Measurements from ENCODE around the gene PCDHGC4.

PCDHGC4 gene

DNA sequence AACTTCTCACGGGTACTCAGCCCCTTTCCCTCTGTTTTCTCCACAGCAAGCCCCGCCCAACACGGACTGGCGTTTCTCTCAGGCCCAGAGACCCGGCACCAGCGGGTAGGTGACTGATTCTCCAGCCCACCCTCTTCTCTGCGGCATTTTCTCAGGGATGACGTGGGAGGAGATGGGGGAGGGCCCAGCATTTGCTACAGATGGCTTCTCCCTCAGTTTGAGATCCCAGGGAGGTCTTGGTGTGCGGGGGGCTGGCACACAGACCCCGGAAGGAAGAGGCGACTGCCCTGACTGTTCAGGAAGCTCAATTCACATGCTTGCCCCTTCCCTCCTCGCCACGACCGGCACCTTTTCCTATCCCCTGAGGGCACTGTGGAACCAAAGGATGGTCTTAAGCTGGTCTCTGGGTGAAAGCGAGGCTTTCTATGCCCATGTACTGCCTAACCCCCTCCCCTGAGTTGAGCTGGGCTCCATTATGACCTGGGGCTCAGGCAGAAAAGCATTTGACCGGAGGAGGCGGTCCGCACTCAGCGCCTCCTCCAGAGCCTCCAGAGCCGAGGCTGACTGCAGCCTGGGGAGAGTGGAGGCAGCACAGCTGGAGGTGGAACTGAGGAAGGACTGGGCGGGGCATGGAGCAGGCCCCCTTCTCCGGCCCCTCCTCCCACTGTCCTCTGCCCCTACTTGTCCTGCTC lies 10.1 kb downstream of the PCDHGC4 start:
- no peaks in the 10 kb centered on the region for H4K20me1 ChIP-seq (ENCODE audit: insufficient read depth, low read length)
- H3K27me3 ChIP-seq (ENCODE audit: insufficient read depth, low read length) = no peaks in the 10 kb centered on the region
- no peak overlapping the region for H2AFZ ChIP-seq (ENCODE audit: low read length)
- no peak overlapping the region for H3K27ac ChIP-seq (ENCODE audit: low read depth, low read length, poor library complexity, severe bottlenecking)
- no peak overlapping the region for H3K4me2 ChIP-seq (ENCODE audit: low read length)
- no peaks in the 10 kb centered on the region for H3F3A ChIP-seq (ENCODE audit: insufficient read depth, low read length)
- no peaks in the 10 kb centered on the region for H3K4me1 ChIP-seq (ENCODE audit: insufficient read depth, low read length, severe bottlenecking)
- H3K9ac ChIP-seq (ENCODE audit: low read length) = no peak overlapping the region
- H3K9me3 ChIP-seq (ENCODE audit: low read length) = no peaks in the 10 kb centered on the region
- TF ChIP-seq CTCF (IDR thresholded peaks at IDR 0.05; ENCODE audit: low read length) = no peak
- no peak for TF ChIP-seq EZH2 (IDR thresholded peaks at IDR 0.05; ENCODE audit: borderline replicate concordance, low read length)
- no peaks in the 10 kb centered on the region for H3K79me2 ChIP-seq (ENCODE audit: insufficient read depth, low read length)
- H3K36me3 ChIP-seq (ENCODE audit: insufficient read depth, low read length) = no peaks in the 10 kb centered on the region
- H3K4me3 ChIP-seq (ENCODE audit: low read depth, low read length, poor library complexity, severe bottlenecking) = no peak overlapping the region
- no peaks in the 10 kb centered on the region for H3K9me2 ChIP-seq (ENCODE audit: low read depth, low read length)

DNA sequence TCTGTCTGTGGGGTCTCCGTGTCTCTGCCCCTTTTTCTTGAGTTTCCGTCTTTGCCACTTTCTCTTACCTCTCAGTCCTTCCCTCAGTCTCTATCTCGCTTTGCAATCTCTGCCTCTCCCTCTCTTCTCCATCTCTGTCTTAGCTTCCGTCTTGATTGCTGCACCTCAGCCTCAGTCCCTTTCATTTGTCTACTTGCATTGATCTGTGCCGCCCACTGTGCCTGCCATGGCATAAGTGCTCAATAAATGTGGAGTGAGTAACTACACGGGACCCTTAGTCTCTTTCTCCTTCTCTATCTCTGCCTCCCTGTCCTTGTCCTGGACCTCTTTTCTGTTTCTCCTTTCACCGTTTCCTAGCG lies 10.6 kb downstream of the PCDHGC4 start:
- H3K4me2 ChIP-seq (ENCODE audit: low read length) = no peak overlapping the region
- no peaks in the 10 kb centered on the region for H3K27me3 ChIP-seq (ENCODE audit: insufficient read depth, low read length)
- no peak overlapping the region for H2AFZ ChIP-seq (ENCODE audit: low read length)
- no peaks in the 10 kb centered on the region for H3K36me3 ChIP-seq (ENCODE audit: insufficient read depth, low read length)
- no peak overlapping the region for H3K9ac ChIP-seq (ENCODE audit: low read length)
- TF ChIP-seq CTCF (IDR thresholded peaks at IDR 0.05; ENCODE audit: low read length) = no peak
- no peak for TF ChIP-seq EZH2 (IDR thresholded peaks at IDR 0.05; ENCODE audit: borderline replicate concordance, low read length)
- no peak overlapping the region for H3K27ac ChIP-seq (ENCODE audit: low read depth, low read length, poor library complexity, severe bottlenecking)
- H3F3A ChIP-seq (ENCODE audit: insufficient read depth, low read length) = no peaks in the 10 kb centered on the region
- H4K20me1 ChIP-seq (ENCODE audit: insufficient read depth, low read length) = no peaks in the 10 kb centered on the region
- no peaks in the 10 kb centered on the region for H3K9me3 ChIP-seq (ENCODE audit: low read length)
- H3K4me1 ChIP-seq (ENCODE audit: insufficient read depth, low read length, severe bottlenecking) = no peaks in the 10 kb centered on the region
- H3K9me2 ChIP-seq (ENCODE audit: low read depth, low read length) = no peaks in the 10 kb centered on the region
- no peak overlapping the region for H3K4me3 ChIP-seq (ENCODE audit: low read depth, low read length, poor library complexity, severe bottlenecking)
- no peaks in the 10 kb centered on the region for H3K79me2 ChIP-seq (ENCODE audit: insufficient read depth, low read length)

DNA sequence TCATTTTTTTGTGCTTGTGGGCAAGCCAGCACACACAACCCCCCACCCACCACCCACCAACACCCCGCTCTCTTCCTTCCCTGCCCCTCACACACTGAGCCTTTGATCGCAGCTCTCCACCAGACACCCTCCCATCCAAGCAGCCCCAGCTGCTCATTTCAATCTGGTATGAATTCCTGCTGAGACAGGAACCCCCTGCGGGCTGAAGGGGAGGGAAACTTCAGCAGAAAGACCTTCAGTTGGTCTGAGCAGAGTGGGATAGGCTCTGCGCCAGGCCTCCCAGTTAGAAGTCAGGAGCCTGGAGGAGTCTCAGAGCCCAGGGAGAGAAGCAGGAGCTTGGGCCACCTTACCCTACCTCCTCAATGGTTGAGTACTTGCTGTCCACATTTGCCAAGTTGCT lies 11.2 kb downstream of the PCDHGC4 start:
- H3K4me1 ChIP-seq (ENCODE audit: insufficient read depth, low read length, severe bottlenecking) = no peaks in the 10 kb centered on the region
- no peak overlapping the region for H3K27ac ChIP-seq (ENCODE audit: low read depth, low read length, poor library complexity, severe bottlenecking)
- no peaks in the 10 kb centered on the region for H3K27me3 ChIP-seq (ENCODE audit: insufficient read depth, low read length)
- H3K79me2 ChIP-seq (ENCODE audit: insufficient read depth, low read length) = no peaks in the 10 kb centered on the region
- no peaks in the 10 kb centered on the region for H3K9me2 ChIP-seq (ENCODE audit: low read depth, low read length)
- no peaks in the 10 kb centered on the region for H3F3A ChIP-seq (ENCODE audit: insufficient read depth, low read length)
- H3K4me2 ChIP-seq (ENCODE audit: low read length) = no peak overlapping the region
- no peak overlapping the region for H2AFZ ChIP-seq (ENCODE audit: low read length)
- H3K9ac ChIP-seq (ENCODE audit: low read length) = no peak overlapping the region
- no peaks in the 10 kb centered on the region for H4K20me1 ChIP-seq (ENCODE audit: insufficient read depth, low read length)
- no peak overlapping the region for H3K4me3 ChIP-seq (ENCODE audit: low read depth, low read length, poor library complexity, severe bottlenecking)
- no peaks in the 10 kb centered on the region for H3K36me3 ChIP-seq (ENCODE audit: insufficient read depth, low read length)
- H3K9me3 ChIP-seq (ENCODE audit: low read length) = no peaks in the 10 kb centered on the region
- TF ChIP-seq EZH2 (IDR thresholded peaks at IDR 0.05; ENCODE audit: borderline replicate concordance, low read length) (no peak), CTCF (IDR thresholded peaks at IDR 0.05; ENCODE audit: low read length) (no peak)

All from OCI-LY1 (cell line).